Neutrophil (primary cell): Measurements from ENCODE around the gene PPP3CA.

Experiments
- H3K27ac ChIP-seq: fragments of 200-600 bp; sonication (generic); 2 replicates; pipeline ENCODE4 v1.5.1; 2016; ENCODE audit warnings: mild to moderate bottlenecking, moderate library complexity
- H3K27me3 ChIP-seq: fragments of 200-600 bp; sonication (generic); 2 replicates; pipeline ENCODE4 v1.6.0; 2016; ENCODE audit warnings: mild to moderate bottlenecking
- H3K36me3 ChIP-seq: fragments of 200-600 bp; sonication (generic); 2 replicates; pipeline ENCODE4 v1.5.1; 2017
- H3K4me1 ChIP-seq, 2 experiments: fragments of 200-600 bp in 1 of 2; sonication (generic) in 1 of 2; 1 replicate in 1 of 2; 2 replicates in 1 of 2; pipeline versions ENCODE4 v1.5.1 to v1.6.1; 2013 to 2016; ENCODE audit warnings: low read depth in 1 of 2, low read length in 1 of 2, mild to moderate bottlenecking in 1 of 2, moderate library complexity in 1 of 2; ENCODE audit not compliant: control insufficient read depth in 1 of 2, insufficient read depth in 1 of 2
- H3K4me3 ChIP-seq, 2 experiments: fragments of 200-600 bp in 1 of 2; sonication (generic) in 1 of 2; 1 replicate in 1 of 2; 2 replicates in 1 of 2; pipeline ENCODE4 v1.5.1; 2013 to 2016; ENCODE audit warnings: low read depth in 1 of 2, low read length in 1 of 2, mild to moderate bottlenecking in 1 of 2, moderate library complexity in 1 of 2
- H3K9me3 ChIP-seq: fragments of 200-600 bp; sonication (generic); 2 replicates; pipeline ENCODE4 v1.5.1; 2016
- CTCF ChIP-seq: fragments of 200-600 bp; sonication (generic); IDR thresholded peaks from 2 replicates; pipeline ENCODE4 v1.5.1; 2016; ENCODE audit warnings: antibody characterized with exemption

PPP3CA gene

GRCh38 chr4:101162990-101163380 lies 184.3 kb downstream of the PPP3CA start:
- TF ChIP-seq CTCF: no peak
- H3K4me3 ChIP-seq: no peak overlapping the region
- peaks cover 6% of the 10 kb centered on the region in 2 experiments for H3K4me1 ChIP-seq
- H3K27me3 ChIP-seq: no peaks in the 10 kb centered on the region
- H3K27ac ChIP-seq: no peak overlapping the region
- no peaks in the 10 kb centered on the region for H3K36me3 ChIP-seq
- H3K9me3 ChIP-seq: no peaks in the 10 kb centered on the region

GRCh38 chr4:101160792-101161592 lies 186.3 kb downstream of the PPP3CA start:
- no peak for TF ChIP-seq CTCF
- Histone ChIP-seq H3K9me3 (no peaks in the 10 kb centered on the region), H3K27me3 (no peaks in the 10 kb centered on the region), H3K4me3 (no peak overlapping the region), H3K4me1 (no peaks in the 10 kb centered on the region), H3K27ac (no peak overlapping the region), H3K36me3 (no peaks in the 10 kb centered on the region)

- no peak overlapping the region for H3K27ac ChIP-seq
- H3K4me1 ChIP-seq: no peaks in the 10 kb centered on the region
- no peaks in the 10 kb centered on the region for H3K36me3 ChIP-seq
- H3K4me3 ChIP-seq: no peak overlapping the region
- no peaks in the 10 kb centered on the region for H3K27me3 ChIP-seq
- H3K9me3 ChIP-seq: no peaks in the 10 kb centered on the region
- TF ChIP-seq CTCF: no peak
These were observed 188.8 kb downstream of the PPP3CA start for GRCh38 chr4:101158507-101158906.

- H3K27me3 ChIP-seq: no peaks in the 10 kb centered on the region
- TF ChIP-seq CTCF: no peak
- H3K4me1 ChIP-seq: no peaks in the 10 kb centered on the region
- H3K9me3 ChIP-seq: no peaks in the 10 kb centered on the region
- H3K4me3 ChIP-seq: no peak overlapping the region
- no peak overlapping the region for H3K27ac ChIP-seq
- no peaks in the 10 kb centered on the region for H3K36me3 ChIP-seq
These were observed 189.2 kb downstream of the PPP3CA start for GRCh38 chr4:101158134-101158482.

- Histone ChIP-seq H3K4me3 (no peak overlapping the region), H3K9me3 (no peaks in the 10 kb centered on the region), H3K4me1 (no peaks in the 10 kb centered on the region), H3K27ac (no peak overlapping the region), H3K27me3 (no peaks in the 10 kb centered on the region), H3K36me3 (no peaks in the 10 kb centered on the region)
- TF ChIP-seq CTCF: no peak
These were observed 189.8 kb downstream of the PPP3CA start for GRCh38 chr4:101157415-101158133.
